ENCODE data around the gene SH3TC1.

SH3TC1 gene

GRCh38 chr4:8267077-8267476, 68.0 kb downstream of the SH3TC1 start:
- no peak for DNase-seq

DNA sequence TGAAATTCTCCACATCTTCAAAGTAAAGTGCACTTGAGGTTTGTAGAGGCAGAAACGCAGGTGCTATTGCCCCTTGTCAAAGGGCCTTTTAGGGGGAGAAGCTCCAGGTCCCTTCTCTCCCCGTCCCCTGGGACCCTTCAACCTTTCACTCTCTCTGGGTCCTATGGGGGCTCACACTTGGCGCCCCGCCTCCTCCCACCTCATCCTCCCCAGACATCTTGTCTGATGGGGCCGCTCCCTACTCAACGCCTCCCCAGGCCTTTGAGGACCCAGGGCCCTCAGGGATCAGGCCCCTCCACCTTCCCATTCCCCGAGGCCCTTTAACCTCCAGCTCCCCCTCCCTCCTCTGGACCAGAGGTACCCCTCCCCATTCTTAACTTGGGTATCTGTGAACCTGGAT, 69.1 kb downstream of the SH3TC1 start:
- no peak for DNase-seq

DNA sequence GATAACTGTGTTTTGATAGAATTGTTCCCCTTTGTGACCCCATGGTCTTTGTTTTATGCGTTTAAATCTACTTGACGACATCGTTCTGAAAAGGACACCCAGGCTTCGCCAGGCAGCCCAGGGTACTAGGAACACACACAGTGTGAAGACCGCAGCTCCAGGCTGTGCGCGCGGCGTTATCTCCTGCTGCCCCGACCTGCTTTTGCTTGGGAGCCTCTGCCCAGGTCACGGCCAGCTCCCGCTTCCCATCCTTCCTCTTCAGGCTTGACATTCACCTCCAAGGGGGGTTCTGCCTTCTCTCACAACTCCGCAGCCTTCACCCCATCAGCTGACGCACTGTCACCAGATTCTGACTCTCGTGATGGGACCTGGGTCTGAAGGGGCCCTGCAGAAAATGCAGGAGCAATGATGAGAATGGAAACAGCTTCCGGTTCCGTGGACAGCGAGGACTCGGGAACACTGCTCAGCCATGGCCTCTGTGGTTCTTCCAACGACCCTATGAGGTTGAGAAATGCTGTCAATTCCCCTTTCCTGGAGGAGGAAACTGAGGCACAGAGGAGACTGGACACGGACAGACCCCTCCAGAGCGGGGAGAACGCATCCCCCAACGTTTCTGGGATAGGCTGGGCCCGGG, 69.9 kb downstream of the SH3TC1 start:
- no peak for DNase-seq

DNA sequence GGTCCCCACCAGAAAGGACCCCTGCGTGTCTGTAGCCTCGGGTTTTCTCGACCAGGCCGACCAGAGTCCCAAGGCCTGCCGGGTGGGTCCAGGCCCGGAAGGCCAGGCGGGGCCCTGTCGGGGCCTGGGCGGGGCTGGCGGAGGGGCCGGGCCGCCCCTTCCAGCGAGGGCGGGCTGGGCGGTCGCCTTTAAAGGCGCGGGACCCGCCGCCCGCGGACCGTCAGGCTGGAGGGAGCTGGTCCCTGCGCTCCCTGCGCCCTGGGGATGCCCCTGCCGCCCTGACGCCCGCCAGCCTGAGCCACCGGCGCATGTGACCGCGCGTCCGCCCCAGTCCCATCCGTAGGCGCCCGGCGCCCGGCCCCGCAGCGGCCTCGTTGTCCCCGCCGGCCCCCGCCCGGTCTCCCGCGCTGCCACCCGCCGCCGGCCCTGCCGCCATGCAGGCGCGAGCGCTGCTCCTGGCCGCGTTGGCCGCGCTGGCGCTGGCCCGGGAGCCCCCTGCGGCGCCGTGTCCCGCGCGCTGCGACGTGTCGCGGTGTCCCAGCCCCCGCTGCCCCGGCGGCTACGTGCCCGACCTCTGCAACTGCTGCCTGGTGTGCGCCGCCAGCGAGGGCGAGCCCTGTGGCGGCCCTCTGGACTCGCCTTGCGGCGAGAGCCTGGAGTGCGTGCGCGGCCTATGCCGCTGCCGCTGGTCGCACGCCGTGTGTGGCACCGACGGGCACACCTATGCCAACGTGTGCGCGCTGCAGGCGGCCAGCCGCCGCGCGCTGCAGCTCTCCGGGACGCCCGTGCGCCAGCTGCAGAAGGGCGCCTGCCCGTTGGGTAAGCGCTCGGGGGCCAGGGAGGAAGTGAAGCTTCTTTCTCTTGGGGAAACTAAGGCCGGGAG, 70.7 kb downstream of the SH3TC1 start, which contains the start of gene HTRA3:
TSS of gene HTRA3 (plus strand) at position 220 of the 883 bp plus-strand sequence. CDS start at position 435, 215 bp downstream.
- DNase-seq, result no peak

- no peak for DNase-seq
Observed at GRCh38 chr4:8270418-8270771, 71.3 kb downstream of the SH3TC1 start.

DNA sequence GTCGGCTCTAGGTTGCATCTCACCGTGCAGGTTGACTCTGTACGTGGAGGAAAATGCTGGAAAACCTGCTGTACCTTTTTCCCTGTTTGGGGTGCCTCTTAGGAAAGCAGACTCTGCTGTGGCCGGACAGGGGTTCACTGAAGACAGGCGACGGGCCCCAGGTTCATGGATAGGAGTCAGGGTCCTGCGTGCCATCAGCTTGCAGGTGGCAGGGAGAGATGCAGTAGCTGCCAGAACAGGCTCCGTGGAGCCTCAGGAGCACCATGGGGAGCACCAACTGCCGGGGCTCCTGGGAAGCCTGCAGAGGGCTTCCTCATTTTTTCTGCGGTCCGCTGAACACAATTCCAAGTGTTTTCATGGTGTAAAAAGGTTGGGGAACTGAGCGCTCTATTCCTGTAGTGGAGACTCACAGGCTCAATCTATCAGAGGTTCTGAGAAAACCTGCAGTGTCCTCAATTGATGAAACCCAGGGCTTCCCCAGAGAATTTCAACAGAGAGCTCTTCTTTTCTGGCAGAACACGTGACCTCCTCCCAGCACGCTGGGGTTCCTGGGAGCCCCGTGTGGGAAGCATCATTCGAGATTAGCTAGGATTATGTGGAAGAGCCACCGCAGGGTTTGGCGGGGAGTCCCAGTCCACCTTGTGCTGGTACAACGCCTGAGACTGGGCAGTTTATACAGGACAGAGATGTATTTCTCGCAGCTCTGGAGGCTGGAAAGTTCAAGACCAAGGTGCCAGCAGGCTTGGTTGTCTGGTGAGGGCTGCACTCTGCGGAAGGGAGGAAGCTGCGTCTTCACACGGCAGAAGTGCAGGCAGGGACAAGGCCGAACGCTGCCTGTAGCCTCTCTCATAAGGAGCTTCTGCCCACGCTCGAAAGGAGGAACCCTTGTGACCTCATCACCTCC, 72.1 kb downstream of the SH3TC1 start:
- no peak for DNase-seq

GRCh38 chr4:8271821-8272220, 72.7 kb downstream of the SH3TC1 start:
- no peak for DNase-seq

DNA sequence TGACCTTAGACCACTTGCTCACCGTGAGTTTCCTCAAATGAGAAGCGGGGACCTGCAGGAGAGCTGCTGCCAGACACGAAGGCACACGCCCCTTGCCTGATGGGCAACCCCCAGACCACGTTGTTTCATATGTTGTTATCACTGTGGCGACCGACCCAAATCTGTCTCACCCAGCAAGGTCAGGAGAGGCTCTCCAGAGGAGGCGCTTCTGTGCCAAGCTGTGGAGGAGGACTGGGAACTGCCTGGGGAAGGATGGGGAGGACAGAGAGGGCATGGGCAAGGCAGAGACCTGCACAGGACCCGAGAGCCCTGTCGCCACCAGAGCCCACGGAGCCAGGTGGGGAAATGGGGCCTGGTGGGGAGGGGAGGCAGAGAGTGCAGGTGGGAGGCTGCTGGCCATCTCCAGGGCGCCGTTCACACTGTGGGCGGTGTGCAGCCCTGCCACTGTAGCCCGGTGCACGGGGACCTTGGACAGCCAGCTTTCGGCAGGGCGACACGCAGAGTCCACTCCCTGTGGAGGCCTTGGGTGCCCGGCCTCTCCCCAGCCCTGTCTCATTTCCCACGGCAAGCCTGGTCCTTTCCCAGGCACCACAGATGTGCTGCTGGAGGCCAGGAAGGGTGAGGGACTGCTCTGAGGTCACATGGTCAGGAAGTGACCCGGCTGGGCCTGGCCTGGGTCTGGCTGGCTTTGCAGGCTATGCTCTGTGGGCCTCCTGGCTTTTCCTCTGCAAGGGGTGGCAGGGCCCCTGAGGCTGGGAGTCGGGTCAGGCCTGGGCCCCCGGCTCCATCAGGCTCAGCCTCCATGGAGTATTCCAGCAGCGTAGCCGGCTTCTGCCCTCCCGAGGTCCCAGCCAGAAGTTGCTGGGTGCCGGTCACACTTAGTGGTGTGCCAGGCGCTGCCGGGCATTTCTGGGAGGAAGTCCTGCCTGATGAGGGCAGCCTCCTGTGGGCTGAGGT, 73.7 kb downstream of the SH3TC1 start:
- DNase-seq, result no peak

DNA sequence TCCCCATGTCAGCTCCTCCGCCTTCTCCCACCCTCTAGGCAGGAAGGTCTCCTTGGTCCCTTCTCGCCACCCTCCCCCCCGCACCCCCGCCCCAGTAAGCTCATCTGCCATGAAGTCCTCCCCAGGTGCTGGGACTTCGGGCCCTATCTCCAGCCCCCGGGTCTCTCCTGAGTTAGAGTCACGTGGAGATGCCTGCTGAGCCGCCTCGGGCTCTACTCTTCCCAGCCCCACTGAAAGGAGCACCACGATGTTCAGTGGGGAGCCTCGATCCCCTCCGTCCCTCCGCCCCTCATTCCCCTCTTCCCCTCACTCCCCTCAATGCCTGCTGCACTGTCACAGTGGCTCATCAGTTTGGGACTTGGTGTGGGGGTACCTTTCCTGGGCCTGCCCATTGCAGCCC, 74.4 kb downstream of the SH3TC1 start:
- DNase-seq, result no peak

DNA sequence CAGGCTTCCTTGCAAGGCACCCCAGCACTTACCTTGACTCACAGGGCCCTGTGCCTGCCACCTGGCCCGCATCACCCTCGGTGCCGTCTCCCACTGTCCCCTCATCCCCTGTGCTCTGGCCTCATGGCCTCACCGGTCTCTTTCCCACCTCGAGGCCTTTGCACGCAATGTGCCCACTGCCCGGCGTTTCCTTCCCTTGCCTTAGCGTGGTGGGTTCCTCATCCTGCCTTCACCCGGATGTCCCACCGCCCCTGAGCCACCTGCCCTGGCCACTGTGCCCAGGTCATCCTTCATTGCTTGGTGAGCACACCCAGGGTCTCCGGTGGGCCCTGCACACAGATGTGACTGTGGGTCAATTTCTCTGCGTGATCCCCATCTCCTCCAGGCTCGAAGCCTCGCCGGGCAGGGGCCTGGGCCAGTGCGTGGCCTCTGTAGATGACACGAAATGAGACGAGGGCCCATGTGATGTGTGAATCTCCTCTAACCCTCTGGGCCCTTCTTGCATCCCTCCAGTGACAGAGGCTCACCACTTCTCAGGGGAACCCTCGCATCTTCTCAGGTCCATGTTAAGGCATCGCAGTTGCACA, 75.1 kb downstream of the SH3TC1 start:
- no peak for DNase-seq

DNA sequence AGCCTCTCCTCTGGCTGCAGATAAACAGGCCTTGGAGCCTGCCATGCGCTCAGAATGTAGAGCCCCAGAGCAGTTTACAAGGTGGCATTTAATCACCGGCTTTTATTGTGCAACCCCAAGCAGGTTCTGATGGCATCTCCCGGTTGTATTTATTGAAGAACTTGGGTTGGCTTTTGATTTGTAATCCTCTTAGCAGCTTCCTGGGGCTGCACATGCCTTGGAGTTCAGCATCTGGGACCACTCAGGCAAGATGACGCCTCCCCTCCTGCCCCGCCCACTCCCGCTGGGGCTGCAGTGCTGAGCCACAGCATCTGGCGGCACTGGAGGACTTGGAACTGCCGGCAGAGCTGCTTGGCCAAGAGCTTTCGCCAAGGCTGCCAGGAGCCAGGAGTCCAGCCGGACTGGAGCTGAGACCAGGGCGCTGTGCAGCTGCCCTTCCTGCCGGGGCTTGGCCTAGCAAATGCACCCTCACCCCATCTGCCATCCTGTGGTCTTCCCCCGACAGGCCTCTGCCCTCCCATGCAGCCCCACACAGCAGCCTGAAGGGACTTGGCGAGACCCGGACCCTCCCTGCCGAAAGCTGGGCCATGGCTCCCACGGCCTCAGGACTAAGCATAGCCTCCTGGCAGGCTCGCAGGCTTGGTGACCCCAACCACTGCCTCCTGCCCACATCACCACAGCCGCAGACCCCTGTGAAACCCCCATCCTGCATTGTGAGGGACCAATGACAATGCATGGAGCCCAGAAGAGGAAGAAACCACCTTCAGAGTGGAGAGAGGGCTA, 75.9 kb downstream of the SH3TC1 start:
- DNase-seq, result no peak

DNA sequence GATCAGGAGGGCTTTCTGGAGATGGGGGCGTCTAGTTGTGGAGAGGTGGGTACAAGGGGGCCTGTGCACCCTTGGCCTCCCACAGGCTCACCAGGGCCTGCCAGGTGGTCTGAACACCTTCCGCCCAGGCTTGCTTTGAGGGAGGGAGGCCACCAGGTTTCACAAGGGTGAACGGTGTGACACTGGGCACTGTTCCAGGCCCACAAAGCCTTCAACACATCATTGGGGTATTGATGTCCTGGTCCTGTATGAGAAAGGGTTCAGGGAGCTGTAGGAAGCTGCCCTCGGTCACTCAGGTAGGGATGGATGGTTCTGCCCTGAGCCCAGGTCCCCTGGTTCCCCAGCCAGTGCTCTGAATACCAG, 76.4 kb downstream of the SH3TC1 start:
- DNase-seq, result no peak

- no peak for DNase-seq
Observed at GRCh38 chr4:8276358-8277240, 77.5 kb downstream of the SH3TC1 start.

GRCh38 chr4:8277356-8278008, 78.4 kb downstream of the SH3TC1 start:
- no peak for DNase-seq

DNA sequence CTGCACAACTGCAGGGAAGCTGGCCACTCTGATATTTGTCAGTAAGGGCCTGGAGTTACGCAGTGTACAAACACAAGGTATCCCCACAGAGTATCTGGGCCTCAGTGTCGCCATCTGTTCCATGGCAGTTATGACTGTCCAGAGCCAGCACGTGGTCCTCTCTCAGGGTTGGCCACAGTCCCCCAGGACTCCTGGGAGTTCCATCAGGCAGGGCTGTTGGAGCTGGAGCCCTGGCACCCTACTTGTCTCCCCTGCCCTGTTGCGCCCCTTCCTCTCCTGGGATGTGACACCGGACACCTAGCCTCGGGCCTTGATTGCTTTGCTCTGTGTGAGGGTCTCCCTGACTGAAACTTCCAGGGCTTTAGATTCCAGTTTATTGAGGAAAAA, 78.9 kb downstream of the SH3TC1 start:
- no peak for DNase-seq

GRCh38 chr4:8278421-8279287, 79.6 kb downstream of the SH3TC1 start:
- DNase-seq, result no peak

DNA sequence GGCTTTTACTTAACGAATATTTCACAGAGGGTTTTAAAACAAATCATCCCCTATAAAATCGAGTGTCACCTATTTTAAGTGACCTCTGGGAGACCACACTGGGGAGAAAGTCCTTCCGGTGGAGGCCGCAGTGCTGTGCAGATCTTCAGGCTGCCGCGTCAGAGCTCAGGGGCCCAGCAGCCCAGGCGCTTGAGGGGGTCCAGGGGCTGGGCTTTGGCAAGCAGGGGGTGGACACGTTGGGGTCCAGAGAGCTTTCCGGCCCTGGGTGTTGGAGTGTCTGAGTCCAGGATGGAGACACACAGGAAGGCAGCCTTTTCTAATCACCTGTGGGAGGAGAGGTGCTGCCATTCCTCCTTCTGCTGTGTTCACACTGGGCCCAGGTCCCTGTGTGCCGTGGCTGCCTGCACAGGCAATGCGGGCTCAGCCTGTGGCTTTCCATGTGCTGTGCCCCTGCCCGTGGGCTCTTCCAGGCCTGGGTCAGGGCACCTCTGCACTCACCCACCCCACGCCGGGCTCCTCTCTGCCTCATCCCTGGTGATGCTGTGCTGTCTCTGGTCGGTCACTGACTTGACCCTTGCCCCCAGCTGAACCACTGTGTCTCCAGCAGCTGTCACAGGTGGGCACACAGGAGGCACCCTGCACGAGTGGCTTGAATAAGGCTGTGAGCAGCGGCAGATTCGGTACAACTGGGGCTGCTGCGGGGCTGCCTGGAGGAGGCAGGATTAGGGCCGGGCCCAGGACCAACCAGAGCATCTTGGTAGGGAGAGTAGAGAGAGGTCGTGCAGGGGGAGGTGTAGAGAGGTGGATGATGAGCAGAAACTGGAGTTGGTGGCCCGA, 80.4 kb downstream of the SH3TC1 start:
- DNase-seq, result no peak
